ENCODE data around the gene GPHA2.
A peak's percentile ranks its signal among the peaks of the same experiment; 100 is the strongest.

GPHA2 gene

GRCh38 chr11:64917663-64917995 lies 18.1 kb downstream of the GPHA2 start:
- TF ChIP-seq, protein P1, sequence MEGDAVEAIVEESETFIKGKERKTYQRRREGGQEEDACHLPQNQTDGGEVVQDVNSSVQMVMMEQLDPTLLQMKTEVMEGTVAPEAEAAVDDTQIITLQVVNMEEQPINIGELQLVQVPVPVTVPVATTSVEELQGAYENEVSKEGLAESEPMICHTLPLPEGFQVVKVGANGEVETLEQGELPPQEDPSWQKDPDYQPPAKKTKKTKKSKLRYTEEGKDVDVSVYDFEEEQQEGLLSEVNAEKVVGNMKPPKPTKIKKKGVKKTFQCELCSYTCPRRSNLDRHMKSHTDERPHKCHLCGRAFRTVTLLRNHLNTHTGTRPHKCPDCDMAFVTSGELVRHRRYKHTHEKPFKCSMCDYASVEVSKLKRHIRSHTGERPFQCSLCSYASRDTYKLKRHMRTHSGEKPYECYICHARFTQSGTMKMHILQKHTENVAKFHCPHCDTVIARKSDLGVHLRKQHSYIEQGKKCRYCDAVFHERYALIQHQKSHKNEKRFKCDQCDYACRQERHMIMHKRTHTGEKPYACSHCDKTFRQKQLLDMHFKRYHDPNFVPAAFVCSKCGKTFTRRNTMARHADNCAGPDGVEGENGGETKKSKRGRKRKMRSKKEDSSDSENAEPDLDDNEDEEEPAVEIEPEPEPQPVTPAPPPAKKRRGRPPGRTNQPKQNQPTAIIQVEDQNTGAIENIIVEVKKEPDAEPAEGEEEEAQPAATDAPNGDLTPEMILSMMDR (IDR thresholded peaks at IDR 0.05; ENCODE audit: low read length): no peak
- TF ChIP-seq EZH2 (optimal IDR thresholded peaks at IDR 0.05; ENCODE audit: low read depth, low read length): no peak
- no peak for TF ChIP-seq EZH2phosphoT487 (IDR thresholded peaks at IDR 0.05; ENCODE audit: low read length)
- peak overlapping the region; percentile 55; the same call in 1 of the 2 replicates for H3K9ac ChIP-seq (ENCODE audit: low read length)
- no peaks in the 10 kb centered on the region for H3K36me3 ChIP-seq (replicated peaks; ENCODE audit: insufficient read depth, low read length)
- no peaks in the 10 kb centered on the region for H3K9me3 ChIP-seq (replicated peaks; ENCODE audit: insufficient read depth, low read length)
- peak overlapping the region; percentile 78 for H3K4me2 ChIP-seq (ENCODE audit: low read depth, low read length)
- peaks cover 4% of the 10 kb centered on the region; the same call in 1 of the 2 replicates for H3F3A ChIP-seq (ENCODE audit: insufficient read depth, low read length)
- peaks cover 6% of the 10 kb centered on the region for H3K4me1 ChIP-seq (ENCODE audit: low read length)
- H3K9me2 ChIP-seq (replicated peaks; ENCODE audit: insufficient read depth, low read length): no peaks in the 10 kb centered on the region
- peak overlapping the region; percentile 75 for H2AFZ ChIP-seq (ENCODE audit: low read length)
- H3K27me3 ChIP-seq (replicated peaks; ENCODE audit: insufficient read depth, low read length): no peaks in the 10 kb centered on the region
- H3K79me2 ChIP-seq (ENCODE audit: low read length): peaks cover 20% of the 10 kb centered on the region
- peak overlapping the region; percentile 14; the same call in 1 of the 2 replicates for H3K27ac ChIP-seq (ENCODE audit: low read length)
- DNase-seq: no peak
- H4K20me1 ChIP-seq (ENCODE audit: insufficient read depth, low read length): no peaks in the 10 kb centered on the region
- H3K4me3 ChIP-seq (ENCODE audit: low read length): peak overlapping the region; percentile 58

DNA sequence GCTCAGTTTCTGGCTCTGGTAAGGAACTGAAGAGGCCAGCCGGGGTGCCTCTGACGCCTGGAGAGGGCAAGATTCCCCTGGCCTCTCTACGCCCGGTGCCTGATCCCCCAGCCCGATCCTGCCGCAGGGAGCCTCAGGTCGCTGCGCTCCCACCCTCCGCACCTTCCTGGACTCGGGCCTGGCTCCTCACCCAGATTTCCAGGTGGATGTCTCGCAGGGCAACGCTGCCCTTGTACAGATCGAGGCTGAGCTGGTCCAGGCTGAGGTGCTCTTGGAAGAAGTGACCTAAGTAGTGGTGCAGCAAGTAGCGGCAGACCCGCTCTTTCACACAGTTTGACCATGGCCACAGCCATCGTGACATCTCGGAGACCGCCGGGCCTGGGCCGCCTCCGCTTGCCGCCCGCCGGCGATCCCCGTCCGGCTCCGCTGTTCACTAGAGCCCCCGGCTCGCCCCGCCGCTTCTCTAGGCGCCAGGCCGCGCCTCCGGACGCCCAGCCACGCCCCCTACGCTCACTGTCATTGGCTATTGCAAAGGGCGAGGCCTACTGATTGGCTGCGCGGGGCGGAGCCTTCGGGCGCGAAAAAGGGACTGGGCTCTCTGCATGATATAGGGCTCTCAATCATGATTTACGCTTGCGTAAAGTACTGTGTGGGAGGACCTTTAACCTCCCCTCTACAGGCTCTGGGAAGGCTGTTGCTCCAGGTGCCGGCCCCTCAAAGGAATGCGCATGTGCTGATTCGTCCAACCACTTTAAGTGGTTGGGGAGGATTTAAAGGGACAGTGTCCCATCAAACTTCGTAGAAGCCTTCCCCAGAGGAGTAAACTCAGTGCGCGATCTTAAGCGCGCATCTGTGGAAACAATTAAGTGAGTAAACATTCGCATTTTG lies 18.7 kb downstream of the GPHA2 start, which contains the start of gene ATG2A:
Gene ATG2A, minus strand, starts transcription at position 435 of the 888 bp plus-strand sequence. Its CDS starts 74 bp downstream, at position 361.
- Histone ChIP-seq H3K79me2 (ENCODE audit: low read length) (peaks cover 20% of the 10 kb centered on the region), H4K20me1 (ENCODE audit: insufficient read depth, low read length) (no peaks in the 10 kb centered on the region), H3F3A (ENCODE audit: insufficient read depth, low read length) (peaks cover 4% of the 10 kb centered on the region; the same call in 1 of the 2 replicates), H3K9me3 (replicated peaks; ENCODE audit: insufficient read depth, low read length) (no peaks in the 10 kb centered on the region), H3K9ac (ENCODE audit: low read length) (peak within 1 kb of the TSS; percentile 95), H3K4me3 (ENCODE audit: low read length) (peak within 1 kb of the TSS; percentile 90), H3K4me2 (ENCODE audit: low read depth, low read length) (peak within 1 kb of the TSS; percentile 94), H3K27ac (ENCODE audit: low read length) (peak within 1 kb of the TSS; percentile 47; the same call in 1 of the 2 replicates), H3K36me3 (replicated peaks; ENCODE audit: insufficient read depth, low read length) (no peaks in the 10 kb centered on the region), H3K4me1 (ENCODE audit: low read length) (peaks cover 6% of the 10 kb centered on the region), H2AFZ (ENCODE audit: low read length) (peak within 1 kb of the TSS; percentile 75), H3K27me3 (replicated peaks; ENCODE audit: insufficient read depth, low read length) (no peaks in the 10 kb centered on the region), H3K9me2 (replicated peaks; ENCODE audit: insufficient read depth, low read length) (no peaks in the 10 kb centered on the region)
- peak; percentile 100 for DNase-seq
- no peak for TF ChIP-seq EZH2phosphoT487 (IDR thresholded peaks at IDR 0.05; ENCODE audit: low read length)
- no peak for TF ChIP-seq EZH2 (optimal IDR thresholded peaks at IDR 0.05; ENCODE audit: low read depth, low read length)
- TF ChIP-seq, protein P1 (IDR thresholded peaks at IDR 0.05; ENCODE audit: low read length): no peak

- no peaks in the 10 kb centered on the region for H3K27me3 ChIP-seq (replicated peaks; ENCODE audit: insufficient read depth, low read length)
- peak; percentile 63 for DNase-seq
- H4K20me1 ChIP-seq (ENCODE audit: insufficient read depth, low read length): no peaks in the 10 kb centered on the region
- H3K4me1 ChIP-seq (ENCODE audit: low read length): peaks cover 6% of the 10 kb centered on the region
- peak overlapping the region; percentile 62 for H2AFZ ChIP-seq (ENCODE audit: low read length)
- H3K4me3 ChIP-seq (ENCODE audit: low read length): peak overlapping the region; percentile 90
- no peaks in the 10 kb centered on the region for H3K9me3 ChIP-seq (replicated peaks; ENCODE audit: insufficient read depth, low read length)
- peaks cover 20% of the 10 kb centered on the region for H3K79me2 ChIP-seq (ENCODE audit: low read length)
- peak overlapping the region; percentile 47; the same call in 1 of the 2 replicates for H3K27ac ChIP-seq (ENCODE audit: low read length)
- H3K9ac ChIP-seq (ENCODE audit: low read length): peak overlapping the region; percentile 95
- H3K4me2 ChIP-seq (ENCODE audit: low read depth, low read length): peak overlapping the region; percentile 94
- H3K36me3 ChIP-seq (replicated peaks; ENCODE audit: insufficient read depth, low read length): no peaks in the 10 kb centered on the region
- H3F3A ChIP-seq (ENCODE audit: insufficient read depth, low read length): peaks cover 4% of the 10 kb centered on the region; the same call in 1 of the 2 replicates
- H3K9me2 ChIP-seq (replicated peaks; ENCODE audit: insufficient read depth, low read length): no peaks in the 10 kb centered on the region
- no peak for TF ChIP-seq EZH2 (optimal IDR thresholded peaks at IDR 0.05; ENCODE audit: low read depth, low read length)
- TF ChIP-seq, protein P1 (IDR thresholded peaks at IDR 0.05; ENCODE audit: low read length): no peak
- no peak for TF ChIP-seq EZH2phosphoT487 (IDR thresholded peaks at IDR 0.05; ENCODE audit: low read length)
These were observed 19.5 kb downstream of the GPHA2 start for GRCh38 chr11:64916040-64916774.
